GM12801 (cell line): Measurements from ENCODE around the gene RPL3.

Source experiments
- TF ChIP-seq, protein P1 (sequence below): IDR thresholded peaks from one replicate; pipeline ENCODE4 v1.5.1; 2011; ENCODE audit warnings: control low read depth; ENCODE audit not compliant: insufficient read length; ENCODE audit errors: extremely low read depth

RPL3 gene

DNA sequence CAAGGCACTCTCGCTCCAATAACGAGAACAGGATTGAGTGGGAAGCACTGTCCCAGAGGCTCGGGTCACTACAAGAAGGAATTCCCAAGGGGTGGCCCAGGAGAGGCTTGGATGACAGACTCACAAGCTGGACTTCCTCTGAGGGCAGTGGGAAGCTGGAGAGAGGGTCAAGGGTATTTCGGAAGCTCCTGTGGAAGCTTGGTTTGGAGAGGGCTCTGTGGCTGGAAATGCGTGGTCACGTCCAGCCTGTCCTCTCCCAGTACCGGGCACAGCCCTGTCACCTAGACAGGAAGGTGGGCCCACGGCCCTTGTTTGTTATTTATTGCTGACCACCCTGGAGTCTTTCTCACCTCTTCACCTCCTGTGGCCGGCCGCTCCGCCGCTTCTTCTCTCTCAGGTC, 35.7 kb upstream of the RPL3 start:
- TF ChIP-seq, protein P1, sequence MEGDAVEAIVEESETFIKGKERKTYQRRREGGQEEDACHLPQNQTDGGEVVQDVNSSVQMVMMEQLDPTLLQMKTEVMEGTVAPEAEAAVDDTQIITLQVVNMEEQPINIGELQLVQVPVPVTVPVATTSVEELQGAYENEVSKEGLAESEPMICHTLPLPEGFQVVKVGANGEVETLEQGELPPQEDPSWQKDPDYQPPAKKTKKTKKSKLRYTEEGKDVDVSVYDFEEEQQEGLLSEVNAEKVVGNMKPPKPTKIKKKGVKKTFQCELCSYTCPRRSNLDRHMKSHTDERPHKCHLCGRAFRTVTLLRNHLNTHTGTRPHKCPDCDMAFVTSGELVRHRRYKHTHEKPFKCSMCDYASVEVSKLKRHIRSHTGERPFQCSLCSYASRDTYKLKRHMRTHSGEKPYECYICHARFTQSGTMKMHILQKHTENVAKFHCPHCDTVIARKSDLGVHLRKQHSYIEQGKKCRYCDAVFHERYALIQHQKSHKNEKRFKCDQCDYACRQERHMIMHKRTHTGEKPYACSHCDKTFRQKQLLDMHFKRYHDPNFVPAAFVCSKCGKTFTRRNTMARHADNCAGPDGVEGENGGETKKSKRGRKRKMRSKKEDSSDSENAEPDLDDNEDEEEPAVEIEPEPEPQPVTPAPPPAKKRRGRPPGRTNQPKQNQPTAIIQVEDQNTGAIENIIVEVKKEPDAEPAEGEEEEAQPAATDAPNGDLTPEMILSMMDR = no peak

DNA sequence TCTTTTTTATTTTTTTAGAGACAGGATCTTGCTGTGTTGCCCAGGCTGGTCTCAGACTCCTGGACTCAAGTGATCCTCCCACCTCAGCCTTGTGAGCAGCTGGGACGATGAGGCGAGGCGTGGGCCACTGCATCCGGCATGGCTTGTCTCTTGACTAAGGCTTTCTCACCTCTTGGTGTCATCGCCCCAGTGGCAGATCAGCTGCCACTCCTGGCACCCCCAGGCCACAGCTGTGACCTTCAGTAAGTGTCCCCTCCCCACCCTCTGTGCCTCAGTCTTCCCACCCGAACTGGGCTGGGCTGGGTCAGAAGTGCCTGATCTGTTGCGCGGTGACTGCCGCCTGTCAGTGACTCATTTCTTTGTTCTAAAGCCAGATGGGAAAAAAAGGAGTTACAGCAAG, 33.9 kb upstream of the RPL3 start:
- TF ChIP-seq, protein P1 = no peak

DNA sequence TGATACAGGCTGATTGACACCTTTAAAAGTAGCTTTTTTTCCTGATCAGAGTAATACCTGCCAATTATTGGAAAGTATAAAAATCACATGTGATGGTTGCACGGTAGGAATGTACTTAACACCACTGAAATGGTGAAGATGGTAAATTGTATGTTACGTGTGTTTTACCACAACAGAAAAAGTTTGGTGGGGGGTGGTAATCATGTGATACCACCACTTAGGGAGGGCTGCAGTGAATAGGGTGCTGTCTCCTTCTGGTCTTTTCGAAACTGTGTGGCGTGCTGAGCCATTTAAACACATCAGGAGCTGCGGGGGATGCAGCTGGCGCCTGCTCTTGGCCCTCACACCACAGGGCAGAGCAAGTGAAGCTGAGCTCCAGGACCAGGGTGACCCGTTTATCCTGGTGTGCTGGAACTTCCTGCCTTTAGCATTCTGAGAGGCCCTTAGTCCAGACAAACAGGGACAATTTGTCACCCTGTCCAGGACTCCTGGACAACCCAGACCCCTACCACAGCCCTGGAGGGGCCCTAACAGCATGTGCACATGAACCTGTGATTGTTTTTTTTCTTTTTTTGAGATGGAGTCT, 33.0 kb upstream of the RPL3 start:
- TF ChIP-seq, protein P1 = no peak

DNA sequence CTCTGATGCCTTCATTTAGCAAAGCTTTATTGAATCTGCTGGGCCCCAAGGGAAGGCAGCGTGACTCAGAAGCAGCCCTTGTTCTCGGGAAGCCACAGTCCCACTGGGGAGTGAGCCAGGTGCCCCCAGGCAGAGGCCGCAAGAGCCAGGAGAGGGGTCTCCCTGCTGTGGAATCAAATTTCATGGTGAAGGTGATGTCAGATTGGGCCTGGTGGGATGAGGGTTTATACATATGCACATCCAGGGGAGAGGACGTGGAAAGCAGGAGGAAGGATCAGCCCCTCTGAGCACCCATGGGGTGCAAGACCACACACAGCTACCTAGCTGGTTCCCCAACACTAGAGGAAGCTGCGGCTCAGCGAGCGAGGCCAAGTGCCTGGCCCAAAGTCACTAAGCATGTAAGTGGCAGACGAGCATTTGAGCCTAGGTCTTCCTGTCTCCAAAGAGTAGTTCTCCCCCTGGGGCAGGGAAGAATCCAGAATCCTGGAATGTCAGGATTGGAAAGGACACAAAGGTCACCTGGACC, 32.3 kb upstream of the RPL3 start:
- TF ChIP-seq, protein P1 = no peak

DNA sequence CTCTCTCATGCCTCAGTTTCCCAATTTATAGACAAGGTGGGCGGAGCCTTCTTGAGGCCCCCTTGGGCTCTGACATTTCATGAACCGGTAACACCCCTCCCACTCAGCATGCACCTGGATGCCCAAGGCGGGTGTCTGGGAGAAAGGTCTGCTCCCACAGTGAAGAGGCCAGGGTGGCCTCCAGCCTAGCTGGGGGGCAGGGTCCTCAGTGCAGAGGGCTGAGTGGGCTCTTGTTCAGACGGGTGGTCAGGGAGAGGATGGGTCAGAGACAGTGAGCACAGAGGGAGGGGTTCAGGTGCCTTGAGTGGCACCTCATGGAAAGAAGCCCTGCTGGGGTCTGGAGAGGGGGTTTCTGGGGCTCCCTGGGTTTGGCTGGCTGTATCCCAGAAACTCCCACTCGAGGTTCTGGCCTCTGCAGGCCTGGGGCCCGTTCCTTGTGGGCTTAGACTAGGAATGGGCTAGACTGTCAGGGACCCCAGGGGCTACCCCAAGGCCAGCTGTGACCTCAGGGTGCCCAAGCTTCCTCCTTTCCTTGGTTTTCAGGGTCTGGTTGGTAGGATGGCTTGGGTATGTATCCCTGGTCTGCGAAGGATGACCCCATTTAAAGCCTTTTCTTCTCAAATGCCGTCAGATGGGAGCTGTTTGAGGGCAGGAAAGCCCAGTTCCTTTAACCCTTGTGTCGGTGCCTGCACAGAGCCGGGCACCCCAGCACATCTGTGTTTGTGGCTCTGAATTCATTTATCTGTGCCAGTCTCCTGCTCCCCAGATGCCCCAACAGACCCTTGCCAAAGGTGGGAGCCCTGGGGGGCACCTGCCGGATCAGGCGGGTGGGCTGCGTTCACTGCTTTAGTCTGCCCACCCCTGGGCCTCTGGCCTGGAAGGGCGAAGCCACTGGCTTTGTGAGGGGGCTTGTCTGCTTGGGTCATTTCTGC, 31.6 kb upstream of the RPL3 start:
- TF ChIP-seq, protein P1 = no peak

DNA sequence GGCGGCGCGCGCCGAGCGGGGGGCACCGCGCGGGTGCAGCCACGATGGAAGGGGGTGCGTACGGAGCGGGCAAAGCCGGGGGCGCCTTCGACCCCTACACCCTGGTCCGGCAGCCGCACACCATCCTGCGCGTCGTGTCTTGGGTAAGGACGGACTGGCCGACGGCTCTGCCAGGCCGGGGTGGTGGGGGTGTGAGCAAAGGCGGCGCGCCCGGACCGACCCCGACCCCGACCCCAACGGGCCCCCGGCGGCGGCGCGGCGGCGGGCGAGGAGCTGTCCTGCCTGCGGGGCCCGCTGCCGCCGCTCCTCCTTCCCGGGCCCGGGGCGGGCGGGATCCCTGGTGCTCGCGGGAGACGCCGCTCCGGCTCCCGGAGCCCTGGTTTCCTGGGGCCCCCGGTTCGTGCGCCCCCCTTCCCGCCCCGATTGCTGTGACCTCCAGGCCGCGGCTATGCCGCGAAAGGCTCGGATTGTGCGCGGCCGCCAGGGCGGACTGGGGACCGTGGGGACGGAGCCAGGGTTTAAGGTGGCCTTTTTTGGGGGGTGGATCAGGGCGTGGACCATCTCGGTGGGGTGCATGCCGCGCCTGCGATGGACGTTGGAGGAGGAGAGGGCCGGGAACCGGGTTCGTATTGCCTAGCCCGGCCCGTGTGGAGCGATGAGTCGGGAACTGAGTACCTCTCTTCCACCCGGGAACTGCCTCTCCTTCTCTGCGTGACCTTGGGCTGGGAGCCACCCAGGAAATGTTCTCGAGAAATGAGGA, 30.7 kb upstream of the RPL3 start, which contains the start of gene SYNGR1:
TSS of gene SYNGR1 (plus strand) at position 25 of the 760 bp plus-strand sequence. CDS start at position 45, 20 bp downstream.
- TF ChIP-seq, protein P1 = no peak

DNA sequence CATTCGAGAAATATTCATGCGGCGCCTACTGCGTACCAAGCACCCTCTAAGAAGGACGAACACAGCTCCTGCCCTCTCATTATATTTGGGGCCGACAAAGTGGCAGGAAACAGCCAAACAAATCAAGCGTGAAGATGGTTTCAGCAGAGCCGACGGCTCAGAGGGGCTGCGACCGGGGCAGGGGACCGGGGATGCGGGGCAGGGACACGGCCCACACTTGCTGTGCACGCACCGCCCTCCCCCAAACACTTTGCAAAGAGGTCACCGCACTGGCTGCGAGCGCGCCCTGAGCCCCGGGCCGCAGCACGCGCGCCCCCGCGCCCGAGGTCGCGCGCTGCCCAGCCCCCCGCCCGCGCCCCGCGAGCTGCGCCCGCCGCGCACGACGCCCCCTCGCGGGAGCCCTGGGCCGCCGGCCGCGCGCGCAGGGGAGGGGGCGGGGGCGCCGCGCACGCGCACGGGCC, 30.1 kb upstream of the RPL3 start:
- TF ChIP-seq, protein P1 = no peak
